Panc1 (cell line): ENCODE measurements around the gene RUNX1.

Experiments
- CTCF ChIP-seq: fragments of 450-650 bp; IDR thresholded peaks from 2 replicates; pipeline ENCODE4 v1.5.1; 2017; ENCODE audit warnings: mild to moderate bottlenecking
- POLR2AphosphoS5 ChIP-seq: IDR thresholded peaks from 2 replicates; pipeline ENCODE4 v1.6.1; 2012; ENCODE audit warnings: mild to moderate bottlenecking, low read depth, low read length, moderate library complexity
- REST ChIP-seq, 2 experiments: IDR thresholded peaks; 2 replicates each; pipeline ENCODE4 v1.6.1; 2011 to 2012; ENCODE audit warnings: low read depth in 2 of 2, control low read depth in 1 of 2, low read length in 1 of 2, mild to moderate bottlenecking in 1 of 2, moderate library complexity in 1 of 2; ENCODE audit not compliant: insufficient read depth in 1 of 2
- TCF7L2 ChIP-seq: IDR thresholded peaks from 2 replicates; pipeline ENCODE4 v1.6.1; 2011; ENCODE audit warnings: mild to moderate bottlenecking, low read depth, low read length, inconsistent platforms

GRCh38 chr21:34889320-34889675, 159.8 kb downstream of the RUNX1 start:
- TF ChIP-seq CTCF (no peak), TCF7L2 (no peak), POLR2AphosphoS5 (no peak; the same call in 1 of the 2 replicates), REST (IDR thresholded peaks at IDR 0.05; ENCODE audit: insufficient read depth in 1 of 2, low read depth in 2 of 2, low read length in 1 of 2) (no peak)
